HG03558 (cell line): ENCODE results near the gene ITGB4.
"Not testable (repeated sequence)": the region's sequence is repeated elsewhere in the genome, so short reads cannot be mapped to it uniquely, and the experiment has no call there.

Experiments used
- ATAC-seq: cut with Tn5 transposase; IDR thresholded peaks from one replicate; pipeline ENCODE4 v1.9.1; 2021; ENCODE audit warnings: moderate number of reproducible peaks; ENCODE audit not compliant: unreplicated experiment; ENCODE audit errors: extremely low read depth

ITGB4 gene

GRCh38 chr17:75751676-75752404, 30.6 kb downstream of the ITGB4 start:
- ATAC-seq, result no peak

GRCh38 chr17:75752405-75752709, 31.1 kb downstream of the ITGB4 start:
- ATAC-seq, result no peak

GRCh38 chr17:75752802-75753513, 31.7 kb downstream of the ITGB4 start:
- no peak for ATAC-seq

- no peak for ATAC-seq
Observed at GRCh38 chr17:75753514-75754377, 32.5 kb downstream of the ITGB4 start.

GRCh38 chr17:75754378-75755204, 33.3 kb downstream of the ITGB4 start:
- no peak for ATAC-seq

- no peak for ATAC-seq
Observed at GRCh38 chr17:75755205-75755901, 34.1 kb downstream of the ITGB4 start.

GRCh38 chr17:75755990-75756389, 34.7 kb downstream of the ITGB4 start:
- ATAC-seq, result no peak

- ATAC-seq, result no peak
Observed at GRCh38 chr17:75756451-75757085, 35.3 kb downstream of the ITGB4 start.

GRCh38 chr17:75757086-75757681, 35.9 kb downstream of the ITGB4 start:
- no peak for ATAC-seq

GRCh38 chr17:75758131-75758905, 37.1 kb downstream of the ITGB4 start:
- ATAC-seq, result no peak

GRCh38 chr17:75759457-75759856, 38.2 kb downstream of the ITGB4 start:
- no peak for ATAC-seq

GRCh38 chr17:75759978-75760640, 38.9 kb downstream of the ITGB4 start:
- not testable (repeated sequence) for ATAC-seq

- no peak for ATAC-seq
Observed at GRCh38 chr17:75762513-75763268, 41.4 kb downstream of the ITGB4 start.

GRCh38 chr17:75763269-75763607, 42.0 kb downstream of the ITGB4 start:
- no peak for ATAC-seq

- ATAC-seq, result no peak
Observed at GRCh38 chr17:75763613-75764416, 42.6 kb downstream of the ITGB4 start.

GRCh38 chr17:75764417-75764710, 43.1 kb downstream of the ITGB4 start:
- no peak for ATAC-seq
